Activated T-helper 2 cell treated with anti-CD3 and anti-CD28 coated beads, Interferon-gamma antibody, Interleukin-2, Interleukin-4, amounts not matched to agents 10 μg/mL and 5 μg/mL and 100 μg/mL, durations not matched to agents 14 hours and 24 hours and 36 hours (primary cell): ENCODE results near the gene MSX1. TPM values are rescaled to one million over a fixed set of nuclear protein-coding genes. Genes with fewer than 3 reads are reported as not detected.

Source experiments
- DNase-seq: peaks from one replicate; pipeline ENCODE4 v3.0.0; 2021; ENCODE audit warnings: low spot score
- H3K27ac Mint-ChIP-seq: one replicate; pipeline ENCODE4 v1.8.0; 2021; ENCODE audit warnings: mixed read lengths
- H3K27me3 Mint-ChIP-seq: one replicate; pipeline ENCODE4 v1.8.0; 2021; ENCODE audit warnings: low read depth, mixed read lengths
- H3K36me3 Mint-ChIP-seq: one replicate; pipeline ENCODE4 v1.8.0; 2021; ENCODE audit warnings: low read depth, mixed read lengths
- H3K4me1 Mint-ChIP-seq: one replicate; pipeline ENCODE4 v1.8.0; 2021; ENCODE audit warnings: low read depth, mixed read lengths
- H3K4me3 Mint-ChIP-seq: one replicate; pipeline ENCODE4 v1.8.0; 2021; ENCODE audit warnings: low read depth, mild to moderate bottlenecking, moderate library complexity, mixed read lengths
- H3K9me3 Mint-ChIP-seq: one replicate; pipeline ENCODE4 v1.8.0; 2021; ENCODE audit warnings: mixed read lengths
- intact Hi-C: fragments of 100-400 bp; cut with micrococcal nuclease; formaldehyde crosslinking; loops from one replicate; pipeline ENCODE4 v1.15.1; 2023
- total RNA-seq: library from RNA; stranded (reverse); gene quantifications from 2 replicates; pipeline ENCODE4 v1.2.3, GENCODE V29; 2022

Gene MSX1
- total RNA-seq, 1 donor from 2014 or later, result not detected

GRCh38 chr4:4856071-4857000 lies 3.1 kb upstream of the MSX1 start:
- Mint-ChIP-seq H3K36me3 (no peaks in the 10 kb centered on the region), H3K27me3 (peaks cover 68% of the 10 kb centered on the region), H3K9me3 (peaks cover 6% of the 10 kb centered on the region), H3K4me1 (peaks cover 17% of the 10 kb centered on the region), H3K27ac (no peak overlapping the region), H3K4me3 (no peak overlapping the region)
- DNase-seq, result no peak
- intact Hi-C loops, result loop anchor here (2.0 kb wide), 2 partner anchors 14 to 368 kb away; no protein-coding TSS in a partner anchor

GRCh38 chr4:4857001-4857808 lies 2.3 kb upstream of the MSX1 start:
- DNase-seq, result no peak
- no peaks in the 10 kb centered on the region for H3K36me3 Mint-ChIP-seq
- H3K27me3 Mint-ChIP-seq, result peaks cover 75% of the 10 kb centered on the region
- H3K4me1 Mint-ChIP-seq, result peaks cover 17% of the 10 kb centered on the region
- H3K4me3 Mint-ChIP-seq, result no peak overlapping the region
- peak overlapping the region; percentile 76 for H3K27ac Mint-ChIP-seq
- intact Hi-C loops, result loop anchor here (2.0 kb wide), 2 partner anchors 14 to 368 kb away; no protein-coding TSS in a partner anchor
- peaks cover 6% of the 10 kb centered on the region for H3K9me3 Mint-ChIP-seq

- peaks cover 6% of the 10 kb centered on the region for H3K9me3 Mint-ChIP-seq
- H3K27ac Mint-ChIP-seq, result no peak overlapping the region
- no peak for DNase-seq
- H3K4me3 Mint-ChIP-seq, result no peak overlapping the region
- H3K27me3 Mint-ChIP-seq, result peaks cover 73% of the 10 kb centered on the region
- peaks cover 14% of the 10 kb centered on the region for H3K4me1 Mint-ChIP-seq
- intact Hi-C loops, result loop anchor here (2.0 kb wide), 2 partner anchors 13 to 369 kb away; no protein-coding TSS in a partner anchor
- no peaks in the 10 kb centered on the region for H3K36me3 Mint-ChIP-seq
Measured at GRCh38 chr4:4857809-4858508, 1.5 kb upstream of the MSX1 start.

- no peaks in the 10 kb centered on the region for H3K36me3 Mint-ChIP-seq
- peak overlapping the region; percentile 30 for H3K4me3 Mint-ChIP-seq
- H3K27ac Mint-ChIP-seq, result no peak overlapping the region
- peaks cover 72% of the 10 kb centered on the region for H3K27me3 Mint-ChIP-seq
- DNase-seq, result no peak
- H3K9me3 Mint-ChIP-seq, result peaks cover 6% of the 10 kb centered on the region
- intact Hi-C loops, result no loop called here
- H3K4me1 Mint-ChIP-seq, result peaks cover 9% of the 10 kb centered on the region
Measured at GRCh38 chr4:4858527-4859324, 739 bp upstream of the MSX1 start.

GRCh38 chr4:4859799-4860599 lies 534 bp downstream of the MSX1 start:
- peaks cover 76% of the 10 kb centered on the region for H3K27me3 Mint-ChIP-seq
- H3K4me3 Mint-ChIP-seq, result peak overlapping the region; percentile 60
- no peaks in the 10 kb centered on the region for H3K36me3 Mint-ChIP-seq
- H3K4me1 Mint-ChIP-seq, result peaks cover 9% of the 10 kb centered on the region
- intact Hi-C loops, result loop anchor here (5.0 kb wide), 1 partner anchor 1027 kb away; no protein-coding TSS in a partner anchor
- no peak for DNase-seq
- H3K27ac Mint-ChIP-seq, result no peak overlapping the region
- peaks cover 6% of the 10 kb centered on the region for H3K9me3 Mint-ChIP-seq

GRCh38 chr4:4860600-4861389 lies 1.3 kb downstream of the MSX1 start:
- Mint-ChIP-seq H3K4me3 (peak overlapping the region; percentile 60), H3K36me3 (no peaks in the 10 kb centered on the region), H3K27me3 (peaks cover 76% of the 10 kb centered on the region), H3K4me1 (peaks cover 9% of the 10 kb centered on the region), H3K27ac (peak overlapping the region; percentile 22), H3K9me3 (peaks cover 6% of the 10 kb centered on the region)
- intact Hi-C loops, result loop anchor here (5.0 kb wide), 1 partner anchor 1027 kb away; no protein-coding TSS in a partner anchor
- no peak for DNase-seq

GRCh38 chr4:4861390-4862018 lies 2.0 kb downstream of the MSX1 start:
- Mint-ChIP-seq H3K36me3 (no peaks in the 10 kb centered on the region), H3K9me3 (peaks cover 6% of the 10 kb centered on the region), H3K27me3 (peaks cover 78% of the 10 kb centered on the region), H3K27ac (no peak overlapping the region), H3K4me3 (no peak overlapping the region), H3K4me1 (peaks cover 9% of the 10 kb centered on the region)
- DNase-seq, result no peak
- intact Hi-C loops, result loop anchor here (5.0 kb wide), 1 partner anchor 1026 kb away; no protein-coding TSS in a partner anchor

- Mint-ChIP-seq H3K27ac (no peak overlapping the region), H3K36me3 (no peaks in the 10 kb centered on the region), H3K4me1 (peaks cover 8% of the 10 kb centered on the region), H3K4me3 (no peak overlapping the region), H3K9me3 (peaks cover 4% of the 10 kb centered on the region), H3K27me3 (peaks cover 79% of the 10 kb centered on the region)
- DNase-seq, result no peak
- intact Hi-C loops, result loop anchor here (5.0 kb wide), 1 partner anchor 1025 kb away; no protein-coding TSS in a partner anchor
Measured at GRCh38 chr4:4862071-4862551, 2.6 kb downstream of the MSX1 start.

- no peak for DNase-seq
- peaks cover 71% of the 10 kb centered on the region for H3K27me3 Mint-ChIP-seq
- H3K4me1 Mint-ChIP-seq, result peaks cover 7% of the 10 kb centered on the region
- intact Hi-C loops, result loop anchor here (5.0 kb wide), 1 partner anchor 1024 kb away; no protein-coding TSS in a partner anchor
- H3K36me3 Mint-ChIP-seq, result no peaks in the 10 kb centered on the region
- no peak overlapping the region for H3K4me3 Mint-ChIP-seq
- H3K9me3 Mint-ChIP-seq, result no peaks in the 10 kb centered on the region
- H3K27ac Mint-ChIP-seq, result no peak overlapping the region
Measured at GRCh38 chr4:4862665-4863482, 3.4 kb downstream of the MSX1 start.
